ENCODE data around the gene ZNF107.

Gene ZNF107

DNA sequence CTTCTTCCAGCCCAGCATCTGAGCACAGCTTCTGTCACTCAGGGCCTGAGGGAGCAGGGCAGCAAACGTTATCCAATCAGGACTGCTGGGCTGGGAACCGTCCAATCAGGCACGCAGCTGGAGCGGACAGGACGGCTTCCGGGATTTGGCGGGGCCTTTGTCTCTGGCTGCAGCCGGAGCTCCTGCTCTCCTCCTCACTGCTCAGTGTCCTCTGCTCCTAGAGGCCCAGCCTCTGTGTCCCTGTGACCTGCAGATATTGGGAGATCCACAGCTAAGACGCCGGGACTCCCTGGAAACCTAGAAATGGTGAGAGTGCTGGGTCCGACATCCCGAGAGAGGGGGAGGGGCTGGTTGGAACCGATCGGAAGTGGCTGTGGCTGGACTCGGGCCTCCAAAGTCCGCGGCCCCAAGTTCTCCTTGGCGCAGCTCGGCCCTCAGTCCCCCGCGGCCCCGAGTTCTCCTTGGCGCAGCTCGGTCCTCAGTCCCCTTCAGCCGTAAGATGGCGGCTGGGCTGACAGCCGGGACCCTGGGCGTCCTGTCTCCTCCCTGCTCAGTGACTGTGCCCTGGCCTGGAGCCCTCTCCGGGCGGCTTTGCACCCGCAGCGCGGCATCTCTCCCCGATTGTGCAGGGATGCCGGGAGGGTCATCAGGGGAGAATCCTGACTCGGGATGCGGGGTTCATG lies at the start of gene ZNF107:
Gene ZNF107 (plus strand): TSS at position 154 of the 683 bp plus-strand sequence. CDS start 150 bp downstream, at position 304.
- peak; percentile 92 for FAIRE-seq

DNA sequence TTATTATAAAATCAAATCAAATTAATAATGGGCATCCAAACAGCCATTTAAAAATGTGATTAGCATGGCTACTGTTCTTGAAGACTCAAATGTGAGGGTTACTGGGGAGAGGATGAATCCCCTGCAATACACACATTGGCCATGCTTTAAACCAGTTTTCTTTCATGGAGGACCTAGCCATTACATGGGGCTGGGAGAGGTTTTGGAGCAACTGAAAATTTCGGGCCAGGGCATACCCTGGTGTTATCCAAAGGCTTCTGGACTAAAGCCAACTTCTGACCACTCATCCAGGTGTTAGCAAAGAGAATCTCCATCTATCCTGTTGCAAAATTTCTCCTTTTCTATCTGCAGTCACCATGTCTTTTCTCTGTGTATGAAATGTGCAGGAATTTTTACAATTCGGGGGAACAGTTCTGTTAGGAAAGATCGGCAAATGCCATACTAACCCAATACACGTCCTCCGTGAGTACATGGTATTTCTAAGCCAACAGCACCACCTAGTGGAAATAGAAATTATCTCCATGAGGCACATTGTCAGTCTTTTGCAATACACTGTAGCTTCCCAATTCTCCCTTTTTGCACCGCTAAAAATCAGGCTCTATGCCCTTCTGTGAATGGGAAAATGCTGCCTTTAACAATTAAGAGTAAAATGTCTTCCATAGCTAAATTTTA lies 47.0 kb upstream of the ZNF107 start:
- FAIRE-seq = peak; percentile 20

DNA sequence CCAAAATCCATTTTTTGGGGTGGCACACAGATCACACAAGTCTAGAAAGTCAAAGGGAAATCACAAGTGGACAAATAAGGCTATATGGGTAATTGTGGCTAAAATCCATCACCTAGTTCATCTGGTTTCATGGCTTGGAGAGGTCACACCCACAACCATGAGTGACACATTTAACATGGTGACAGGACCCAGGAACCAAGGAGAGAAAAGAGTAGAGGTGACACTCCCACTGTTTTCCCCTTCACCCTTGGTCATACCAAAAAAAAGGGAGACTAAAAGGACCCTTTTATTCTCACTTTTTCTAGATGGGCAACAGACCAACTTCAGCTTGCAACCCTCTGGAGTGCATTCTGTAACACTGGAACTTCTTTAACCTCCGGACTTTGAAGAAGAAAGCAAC lies 46.2 kb upstream of the ZNF107 start:
- no peak for FAIRE-seq

DNA sequence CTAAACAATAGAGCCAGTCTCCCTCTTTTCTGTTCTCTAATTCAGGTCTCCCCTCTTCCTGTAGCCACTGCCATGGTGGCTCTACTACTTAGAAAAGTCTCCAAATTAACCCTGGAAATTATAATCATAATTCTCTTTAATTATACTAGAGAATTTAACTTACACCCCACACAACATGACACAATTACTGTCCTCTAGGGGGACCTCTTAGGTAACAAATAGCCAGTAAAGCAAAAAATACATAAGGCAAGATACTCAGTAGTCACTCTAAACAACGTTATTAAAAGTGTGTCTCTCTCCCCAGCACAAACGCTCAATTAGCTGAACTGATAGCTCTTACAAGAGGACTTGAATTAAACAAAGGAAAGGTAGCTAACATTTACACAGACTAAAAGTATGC lies 44.3 kb upstream of the ZNF107 start:
- FAIRE-seq = no peak

DNA sequence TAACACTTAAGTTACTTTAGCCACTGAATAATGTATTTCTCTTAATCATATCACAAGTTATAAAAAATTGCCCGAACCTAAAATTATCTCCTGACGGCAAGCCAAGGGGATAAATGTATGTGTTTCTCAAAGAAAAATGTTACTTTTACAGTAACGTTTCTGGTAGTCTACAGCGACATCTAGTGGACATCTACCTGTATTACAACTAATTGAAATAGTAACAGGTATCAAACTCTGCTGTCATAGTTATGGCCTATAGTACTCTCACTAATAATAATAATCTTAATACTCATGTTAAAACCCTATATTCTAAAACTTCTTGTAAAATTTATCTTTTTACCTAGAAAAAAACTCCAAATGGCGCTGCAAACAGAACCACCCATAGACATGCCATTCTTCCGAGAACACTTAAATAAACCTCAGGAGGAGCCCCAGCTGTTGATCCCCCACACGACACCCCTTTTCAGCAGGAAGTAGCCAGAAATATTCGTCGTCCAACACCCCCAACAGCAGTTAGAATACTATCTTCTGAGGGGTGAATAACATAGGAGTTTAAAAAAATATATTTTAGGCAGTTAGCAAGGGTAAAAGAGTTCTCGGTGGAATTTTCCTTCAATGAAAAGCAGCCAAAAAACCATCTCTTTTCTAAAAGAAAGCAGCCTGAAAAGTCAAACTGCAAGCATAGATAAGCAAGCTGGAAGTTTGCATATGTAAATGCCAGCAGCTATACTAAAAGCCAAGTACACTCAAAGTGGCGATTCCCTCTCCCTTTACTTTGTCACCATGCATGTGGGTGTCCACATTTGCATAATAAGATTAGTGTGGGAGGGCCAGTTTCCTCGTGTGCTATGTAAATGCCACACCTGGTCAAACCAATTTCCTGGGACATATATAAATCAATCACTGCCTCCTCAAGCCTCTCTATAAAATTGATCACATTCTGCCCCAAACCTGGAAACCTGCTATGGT lies 40.5 kb upstream of the ZNF107 start:
- FAIRE-seq = no peak

DNA sequence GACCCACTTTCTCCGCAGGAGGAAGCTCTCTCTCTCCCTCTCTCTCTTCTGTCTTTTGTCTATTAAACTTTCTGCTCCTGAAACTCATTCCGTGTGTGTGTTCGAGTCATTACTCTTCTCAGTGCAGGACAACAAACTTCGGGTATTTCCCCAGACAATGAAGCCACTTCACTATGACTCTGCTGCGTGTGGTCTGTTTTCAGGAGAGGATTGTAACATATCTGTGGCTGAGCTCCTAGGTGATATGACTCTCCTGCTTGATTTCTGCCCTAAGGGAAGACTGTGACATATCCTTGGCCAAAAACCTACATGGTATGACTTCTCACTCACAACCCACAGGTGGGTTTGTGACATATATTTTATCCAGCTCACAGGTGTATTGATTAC lies 39.9 kb upstream of the ZNF107 start:
- no peak for FAIRE-seq

DNA sequence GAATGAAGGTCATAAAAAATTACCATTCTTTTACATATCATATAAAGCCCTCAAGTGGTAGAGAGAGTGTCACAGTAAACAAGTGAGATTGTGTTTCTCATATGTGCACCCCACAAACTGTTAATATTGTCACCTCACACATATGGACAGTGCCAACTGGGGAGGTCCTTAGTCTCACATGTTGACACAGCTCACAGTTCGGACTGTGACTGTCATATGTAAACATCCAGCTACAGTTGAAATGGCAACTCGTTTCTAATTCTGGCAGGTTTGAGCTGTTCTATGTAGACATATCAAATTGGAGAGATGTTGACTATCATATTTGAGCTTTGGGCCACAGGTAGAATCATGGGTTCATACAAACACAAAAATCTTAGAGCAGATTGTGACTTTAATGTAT lies 39.4 kb upstream of the ZNF107 start:
- no peak for FAIRE-seq

DNA sequence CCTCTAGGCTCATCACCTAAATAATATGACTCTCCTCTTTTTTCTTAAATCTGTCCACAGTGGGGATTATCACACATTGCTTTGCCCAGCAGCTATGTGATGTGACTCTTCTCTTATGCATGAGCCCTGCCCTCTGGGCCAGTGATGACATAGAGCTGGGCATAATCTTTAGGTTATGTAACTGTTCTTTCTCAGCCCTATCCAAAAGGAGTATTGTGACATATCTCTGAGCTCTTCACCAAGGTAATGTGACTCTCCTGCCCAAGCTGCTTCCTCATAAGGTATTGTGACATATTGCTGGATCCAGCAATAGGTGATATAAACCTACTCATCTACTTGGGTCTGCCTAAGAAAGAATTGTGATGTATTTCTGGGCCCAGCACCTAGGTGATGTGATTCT lies 37.7 kb upstream of the ZNF107 start:
- no peak for FAIRE-seq

DNA sequence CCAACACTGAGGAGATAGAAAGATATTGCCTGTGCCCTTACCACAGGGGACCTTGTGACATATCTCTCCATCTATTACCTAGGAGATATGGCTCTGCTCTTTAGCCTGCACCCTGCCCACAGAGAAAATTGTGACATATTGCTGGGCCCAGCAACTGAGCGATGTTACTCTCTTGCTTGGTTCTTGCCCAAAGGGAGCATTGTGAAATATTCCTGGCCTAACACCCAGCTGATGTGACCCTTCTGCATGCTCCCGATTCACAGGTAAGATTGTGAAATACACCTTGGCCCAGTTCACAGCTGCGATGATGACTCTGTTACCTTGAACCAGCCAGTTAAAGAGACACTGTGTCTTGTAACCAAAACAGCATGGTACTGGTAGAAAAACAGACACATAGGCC lies 37.2 kb upstream of the ZNF107 start:
- FAIRE-seq = no peak

DNA sequence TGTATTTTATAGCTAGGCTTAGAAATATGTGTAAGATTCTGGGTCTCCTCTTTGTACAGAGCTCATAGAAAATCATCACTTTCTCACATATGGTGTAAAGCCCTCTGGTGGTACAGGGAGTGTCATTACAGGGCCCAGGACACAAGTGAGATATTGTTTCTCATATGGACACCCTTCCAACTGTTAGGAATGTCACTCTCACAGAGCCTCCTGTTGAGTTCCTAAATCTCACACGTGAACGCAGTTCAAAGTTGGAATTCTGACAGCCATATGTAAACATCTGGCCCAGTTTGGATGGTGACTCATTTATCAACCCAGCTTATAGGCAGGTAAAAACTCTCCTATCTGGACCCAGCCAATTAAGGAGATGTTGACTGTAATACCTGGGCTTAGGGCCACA lies 35.4 kb upstream of the ZNF107 start:
- no peak for FAIRE-seq

DNA sequence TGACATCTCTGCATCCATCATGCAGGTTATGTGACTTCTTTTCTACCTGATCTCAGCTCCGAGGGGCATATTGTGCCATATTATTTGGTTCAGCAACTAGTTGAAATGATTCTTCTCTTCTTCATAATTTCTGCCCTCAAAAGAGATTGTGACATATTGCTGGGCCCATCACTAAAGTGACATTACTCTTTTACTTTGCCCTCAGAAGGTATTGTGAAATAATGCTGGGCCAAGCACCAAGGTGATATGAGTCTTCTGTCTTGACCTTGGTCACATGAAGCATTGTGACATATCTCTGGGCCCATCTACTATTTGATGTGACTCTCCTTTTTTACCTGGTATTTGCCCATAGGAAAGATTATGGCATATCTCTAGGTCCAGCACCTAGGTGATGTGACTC lies 33.9 kb upstream of the ZNF107 start:
- no peak for FAIRE-seq

DNA sequence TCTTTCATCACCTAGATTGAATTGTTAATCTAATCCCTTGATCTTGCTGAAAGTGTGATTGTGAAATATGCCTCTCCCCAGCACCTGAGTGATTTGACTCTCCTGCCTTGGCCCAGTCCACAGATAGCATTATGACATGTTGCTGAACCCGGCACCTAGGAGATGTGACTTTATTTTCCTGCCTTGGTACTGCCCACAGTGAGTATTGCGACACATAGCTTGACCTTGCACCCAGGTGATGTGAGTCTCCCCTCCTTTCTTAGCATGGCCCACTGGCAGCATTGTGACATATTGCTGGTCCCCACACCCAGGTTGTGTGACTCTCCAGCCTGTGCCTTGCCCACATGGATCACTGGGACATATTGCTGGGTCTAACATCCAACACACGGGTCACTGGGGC lies 32.5 kb upstream of the ZNF107 start:
- FAIRE-seq = no peak

DNA sequence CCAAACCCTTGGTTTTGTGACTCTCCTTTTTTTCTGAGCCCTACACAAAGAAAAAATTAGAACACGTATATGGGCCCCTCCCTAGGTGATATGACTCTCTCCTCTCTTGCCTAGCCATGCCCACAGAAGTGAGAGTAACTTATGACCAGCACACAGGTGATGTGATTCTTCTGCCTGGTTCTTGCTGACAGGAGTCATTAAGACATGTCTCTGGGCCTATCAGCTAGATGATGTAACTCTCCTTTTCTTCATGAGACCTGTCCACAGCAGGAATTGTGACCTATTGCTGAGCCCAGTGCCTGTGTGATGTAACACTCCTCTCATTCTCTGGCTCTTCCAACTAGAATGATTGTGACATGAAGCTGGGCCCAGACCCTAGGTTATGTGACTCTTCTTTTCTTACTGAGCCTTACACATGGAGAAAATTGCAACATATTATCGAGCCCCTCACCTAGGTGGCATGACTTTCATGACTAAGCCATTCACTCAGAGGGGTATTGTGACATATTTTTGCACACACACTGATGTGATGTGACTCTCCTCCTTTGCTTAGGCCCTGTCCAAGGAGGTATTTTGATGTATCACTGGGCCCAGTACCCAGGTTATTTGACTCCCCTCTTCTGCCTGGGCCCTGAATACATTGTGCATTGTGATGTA lies 31.4 kb upstream of the ZNF107 start:
- no peak for FAIRE-seq

DNA sequence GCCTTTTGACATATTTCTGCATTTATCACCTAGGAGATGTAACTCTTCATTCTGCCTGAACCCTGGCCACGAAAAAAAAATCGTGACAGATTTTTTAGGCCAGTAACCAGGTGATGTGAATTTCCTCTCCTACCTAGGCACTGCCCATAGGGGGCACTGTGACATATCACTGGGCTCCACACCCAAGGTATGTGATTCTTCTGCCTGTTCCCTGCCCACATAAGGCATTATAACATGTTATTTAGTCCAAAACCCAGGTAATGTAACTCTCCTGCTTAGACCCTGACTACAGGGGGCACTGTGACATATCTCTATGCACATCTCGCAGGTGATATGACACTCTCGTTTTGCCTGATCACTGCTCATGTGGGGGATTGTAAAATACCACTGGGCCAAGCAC lies 29.5 kb upstream of the ZNF107 start:
- no peak for FAIRE-seq

DNA sequence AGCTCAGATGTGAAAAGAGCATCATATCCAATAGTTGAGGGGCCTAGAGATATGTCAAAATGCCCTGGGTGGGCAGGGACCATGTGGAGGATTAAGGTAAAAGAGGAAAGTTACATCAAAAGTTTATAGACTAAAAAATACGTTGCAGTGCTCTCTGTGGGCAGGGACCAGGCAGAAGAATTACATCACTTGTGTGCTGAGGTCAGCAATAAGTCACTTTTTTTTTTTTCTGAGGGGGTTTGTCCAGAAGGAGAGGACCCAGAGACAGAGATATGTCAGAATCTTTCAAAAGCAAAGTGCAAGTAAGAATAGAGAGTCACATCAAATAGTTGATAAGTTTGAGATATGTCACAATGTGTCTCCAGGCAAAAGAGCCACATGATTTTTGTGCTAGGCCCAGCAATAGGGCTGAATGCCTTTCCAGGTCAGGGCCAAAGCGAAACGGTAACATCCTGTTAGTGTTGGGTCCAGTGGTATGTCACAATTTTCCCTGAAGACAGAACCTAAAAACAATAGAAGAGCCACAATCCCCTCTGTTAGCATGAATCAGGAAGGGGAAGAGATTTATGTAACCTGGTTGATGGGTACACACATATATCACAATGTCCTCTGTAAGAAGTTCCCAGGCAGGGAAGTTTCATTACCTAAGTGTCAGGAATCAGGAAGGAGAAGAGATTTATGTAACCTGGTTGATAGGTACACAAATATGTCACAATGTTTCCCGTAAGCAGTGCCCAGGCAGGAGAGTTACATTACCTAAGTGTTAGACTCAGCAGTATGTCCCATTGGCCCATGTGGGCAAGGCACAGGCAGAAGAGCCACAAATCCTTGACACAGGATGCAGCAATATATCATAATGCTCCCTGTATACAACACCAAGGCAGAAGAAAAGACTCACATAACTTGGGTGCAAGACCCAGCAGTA lies 28.1 kb upstream of the ZNF107 start:
- FAIRE-seq = no peak

DNA sequence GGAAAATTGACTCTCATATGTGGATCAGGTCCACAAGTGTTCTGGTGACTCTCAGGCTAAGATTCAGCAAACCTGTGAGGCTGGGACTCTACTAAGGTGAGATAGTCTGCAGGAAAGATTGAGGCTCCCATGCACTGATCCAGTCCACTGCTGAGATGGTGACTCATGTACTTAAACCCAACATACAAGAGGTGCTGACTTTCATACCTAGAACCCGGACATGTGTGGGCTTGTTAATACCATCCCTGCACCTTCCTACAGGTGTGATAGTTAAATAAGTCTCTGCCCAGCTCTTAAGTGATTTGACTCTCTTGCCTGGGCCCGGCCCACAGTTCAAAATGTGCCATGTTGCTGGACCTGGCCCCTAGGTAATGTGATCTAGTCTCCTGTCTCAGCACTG lies 27.1 kb upstream of the ZNF107 start:
- FAIRE-seq = no peak

DNA sequence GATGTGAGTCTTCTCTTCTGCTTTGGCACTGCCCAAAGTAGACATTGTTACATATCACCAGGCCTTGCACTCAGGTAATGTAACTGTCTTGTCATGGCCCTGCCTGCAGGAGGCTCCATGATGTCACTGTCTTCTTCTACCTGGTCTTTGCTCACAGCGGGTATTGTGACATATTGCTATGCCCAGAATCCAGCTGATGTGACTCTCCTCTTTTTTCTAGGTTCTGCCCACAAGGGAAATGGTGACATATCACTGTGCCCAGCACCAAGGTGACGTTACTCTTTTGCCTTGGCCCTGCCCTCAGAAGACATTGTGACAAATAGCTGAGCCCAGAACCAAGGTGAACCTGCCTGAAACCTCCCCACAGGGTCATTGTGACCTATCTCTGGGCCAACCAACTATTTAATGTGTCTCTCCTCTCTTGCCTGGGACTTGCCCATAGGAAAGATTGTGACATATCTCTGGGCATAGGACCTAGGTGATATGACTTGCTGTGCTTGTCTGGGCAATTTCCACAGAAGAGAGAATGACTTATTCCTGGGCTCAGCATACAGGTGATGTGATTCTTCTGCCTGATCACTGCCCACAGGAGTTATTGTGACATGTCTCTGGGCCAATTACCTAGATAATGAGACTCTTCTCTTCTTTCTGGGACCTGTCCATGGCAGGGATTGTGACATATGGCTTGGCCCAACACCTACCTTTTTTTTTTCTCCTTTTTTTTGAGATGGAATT lies 26.5 kb upstream of the ZNF107 start:
- FAIRE-seq = no peak

DNA sequence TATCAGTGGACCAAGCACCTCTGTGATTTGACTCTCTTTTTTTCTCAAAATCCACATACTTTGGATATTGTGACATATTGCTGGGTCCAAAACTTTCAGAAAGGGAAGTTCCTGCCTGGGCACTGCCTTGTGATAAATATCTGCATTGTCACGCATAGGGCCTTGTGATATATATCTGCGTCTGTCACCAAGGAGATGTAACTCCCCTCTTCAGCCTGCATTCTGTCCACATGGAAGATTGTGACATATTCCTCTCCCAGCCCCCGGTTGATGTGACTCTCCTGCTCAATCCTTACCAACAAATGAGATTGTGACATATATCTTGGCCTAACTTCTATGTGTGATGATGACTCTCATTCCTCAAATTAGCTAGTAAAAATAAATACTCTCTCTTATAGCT lies 25.4 kb upstream of the ZNF107 start:
- no peak for FAIRE-seq

DNA sequence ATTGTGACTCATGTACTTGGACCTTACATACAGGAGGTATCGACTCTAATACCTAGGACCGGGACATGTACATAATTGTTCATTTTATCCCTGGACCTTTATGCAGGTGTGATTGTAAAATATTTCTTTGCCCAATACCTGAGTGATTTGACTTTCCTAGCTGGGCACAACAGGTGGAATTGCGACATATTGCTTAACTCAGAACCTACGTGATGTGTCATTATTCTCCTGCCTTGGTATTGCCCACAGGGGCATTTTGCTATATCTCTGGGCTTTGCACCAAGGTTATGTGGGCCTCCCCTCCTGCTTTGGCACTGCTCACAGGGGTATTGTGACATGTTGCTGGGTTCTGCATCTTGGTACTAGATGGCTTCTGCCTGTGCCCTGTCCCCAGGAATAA lies 23.9 kb upstream of the ZNF107 start:
- no peak for FAIRE-seq

DNA sequence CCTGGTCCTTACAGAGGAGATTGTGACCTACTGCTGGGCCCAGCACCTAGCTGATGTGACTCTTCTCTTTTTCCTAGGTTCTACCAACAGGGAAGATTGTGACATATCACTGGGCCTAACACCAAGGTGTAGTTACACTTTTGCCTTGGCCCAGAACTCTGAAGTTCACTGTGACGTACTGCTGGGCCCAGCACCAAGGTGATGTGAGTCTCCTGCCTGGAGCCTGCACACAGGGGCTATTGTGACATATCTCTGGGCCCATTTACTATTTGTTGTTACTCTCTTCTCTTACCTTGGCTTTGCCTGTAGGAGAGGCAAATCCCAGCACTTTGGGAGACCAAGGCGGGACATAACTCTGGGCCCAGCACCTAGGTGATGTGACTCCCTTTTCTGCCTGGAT lies 23.1 kb upstream of the ZNF107 start:
- no peak for FAIRE-seq

DNA sequence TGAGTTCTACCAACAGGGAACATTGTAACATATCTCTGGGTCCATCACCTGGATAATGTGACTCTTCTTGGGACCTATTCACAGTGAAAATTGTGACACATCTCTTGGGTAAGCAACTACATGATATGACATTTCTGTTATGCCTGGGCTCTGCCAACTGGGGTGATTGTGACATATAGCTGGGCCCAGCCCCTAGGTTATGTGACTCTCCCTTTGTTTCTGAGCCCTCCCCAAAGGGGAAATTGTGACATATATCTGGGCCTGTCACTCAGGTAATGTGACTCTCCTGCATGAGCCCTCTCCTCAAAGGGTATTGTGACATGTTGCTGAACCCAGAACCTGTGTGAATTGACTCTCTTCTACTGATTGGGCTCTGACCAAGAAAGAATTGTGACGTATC lies 22.4 kb upstream of the ZNF107 start:
- FAIRE-seq = no peak

Data from TTC549 (cell line).